AG04449 (cell line): ENCODE results near the gene RECQL5.
A peak's percentile ranks its signal among the peaks of the same experiment; 100 is the strongest.
"Not testable (repeated sequence)": the region's sequence is repeated elsewhere in the genome, so short reads cannot be mapped to it uniquely, and the experiment has no call there.

ENCODE experiments used
- CTCF ChIA-PET: fragments of 350-600 bp; formaldehyde crosslinking; extraction: SDS; loops from one replicate; lab custom pipeline; 2021; ENCODE audit warnings: antibody characterized with exemption; lab: Yijun Ruan, JAX
- POLR2A ChIA-PET: fragments of 400-600, 350-600 bp; formaldehyde crosslinking; extraction: SDS; loops from one replicate; lab custom pipeline; 2020; ENCODE audit warnings: antibody characterized with exemption, inconsistent platforms; lab: Yijun Ruan, JAX
- DNase-seq: peaks from one replicate; pipeline ENCODE4 v3.0.0-alpha.2; 2010; ENCODE audit warnings: low read depth, low spot score
- H3K4me3 ChIP-seq: 2 replicates; pipeline ENCODE4 v1.5.1; 2011; ENCODE audit warnings: low read depth, mild to moderate bottlenecking, control low read depth, low read length
- TF ChIP-seq, protein P1 (sequence below): IDR thresholded peaks from one replicate; pipeline ENCODE4 v1.5.1; 2011; ENCODE audit warnings: mild to moderate bottlenecking, moderate library complexity, low read length, control low read depth, inconsistent platforms; ENCODE audit not compliant: insufficient read depth; ENCODE audit errors: missing control alignments

Gene RECQL5

DNA sequence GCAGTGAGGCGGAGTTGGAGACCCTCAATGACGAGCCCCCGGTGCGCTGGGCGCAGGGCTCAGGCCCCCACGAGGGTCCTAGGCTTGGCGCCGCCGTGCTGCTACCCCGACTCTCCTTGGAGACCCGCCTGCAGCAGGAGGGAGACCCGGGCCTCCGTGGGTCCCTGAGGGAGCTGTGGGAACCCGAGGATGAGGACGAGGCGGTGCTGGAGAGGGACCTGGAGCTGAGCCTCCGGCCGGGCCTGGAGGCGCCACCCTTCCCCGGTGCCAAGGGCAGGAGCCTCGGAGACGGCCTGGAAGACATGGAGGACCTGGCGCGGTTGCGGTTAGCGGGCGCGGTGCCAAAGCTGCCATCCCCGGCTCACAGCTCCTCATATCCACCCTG is 77.0 kb downstream of the RECQL5 start:
- TF ChIP-seq, protein P1, sequence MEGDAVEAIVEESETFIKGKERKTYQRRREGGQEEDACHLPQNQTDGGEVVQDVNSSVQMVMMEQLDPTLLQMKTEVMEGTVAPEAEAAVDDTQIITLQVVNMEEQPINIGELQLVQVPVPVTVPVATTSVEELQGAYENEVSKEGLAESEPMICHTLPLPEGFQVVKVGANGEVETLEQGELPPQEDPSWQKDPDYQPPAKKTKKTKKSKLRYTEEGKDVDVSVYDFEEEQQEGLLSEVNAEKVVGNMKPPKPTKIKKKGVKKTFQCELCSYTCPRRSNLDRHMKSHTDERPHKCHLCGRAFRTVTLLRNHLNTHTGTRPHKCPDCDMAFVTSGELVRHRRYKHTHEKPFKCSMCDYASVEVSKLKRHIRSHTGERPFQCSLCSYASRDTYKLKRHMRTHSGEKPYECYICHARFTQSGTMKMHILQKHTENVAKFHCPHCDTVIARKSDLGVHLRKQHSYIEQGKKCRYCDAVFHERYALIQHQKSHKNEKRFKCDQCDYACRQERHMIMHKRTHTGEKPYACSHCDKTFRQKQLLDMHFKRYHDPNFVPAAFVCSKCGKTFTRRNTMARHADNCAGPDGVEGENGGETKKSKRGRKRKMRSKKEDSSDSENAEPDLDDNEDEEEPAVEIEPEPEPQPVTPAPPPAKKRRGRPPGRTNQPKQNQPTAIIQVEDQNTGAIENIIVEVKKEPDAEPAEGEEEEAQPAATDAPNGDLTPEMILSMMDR, result no peak
- no peak for DNase-seq

DNA sequence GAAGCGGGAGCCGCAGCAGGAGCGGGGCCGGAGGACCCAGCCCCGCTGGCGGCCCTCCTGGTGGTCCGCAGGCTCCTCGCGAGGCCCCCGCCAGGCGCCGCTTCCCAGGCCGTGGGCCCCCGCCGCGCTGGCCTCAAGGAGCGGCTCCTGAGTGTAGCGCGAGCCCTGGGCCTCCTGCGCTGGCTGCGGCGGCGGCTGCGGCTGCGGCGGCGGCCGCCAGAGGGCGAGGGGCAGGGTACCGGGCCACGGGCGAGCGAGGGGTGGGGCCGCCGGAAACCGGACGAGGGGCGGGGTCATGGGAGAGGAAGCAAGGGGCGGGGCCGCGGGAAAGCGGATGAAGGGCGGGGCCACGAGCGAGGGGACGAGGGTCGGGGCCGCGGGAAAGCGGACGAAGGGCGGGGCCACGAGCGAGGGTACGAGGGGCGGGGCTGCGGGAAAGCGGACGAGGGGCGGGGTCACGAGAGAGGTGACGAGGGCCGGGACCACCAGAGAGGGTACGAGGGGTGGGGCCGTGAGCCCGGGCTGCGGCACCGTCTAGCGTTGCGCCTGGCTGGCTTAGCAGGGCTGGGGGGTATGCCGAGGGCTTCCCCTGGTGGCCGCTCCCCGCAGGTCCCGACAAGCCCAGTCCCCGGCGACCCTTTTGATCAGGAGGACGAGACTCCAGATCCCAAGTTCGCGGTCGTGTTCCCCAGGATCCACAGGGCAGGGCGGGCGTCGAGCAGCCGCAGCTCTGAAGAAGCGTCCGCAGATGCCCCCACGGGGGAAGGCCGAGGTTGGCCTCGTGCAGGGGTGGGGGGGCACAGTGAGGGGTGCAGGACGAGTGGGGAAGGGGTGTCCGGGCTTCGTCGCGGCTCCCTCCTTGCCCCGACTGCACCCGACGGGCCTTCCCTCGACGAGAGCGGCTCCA is 77.7 kb downstream of the RECQL5 start:
- ChIA-PET CTCF (interaction anchor here (0.7 to 6.9 kb wide), 15 partner anchors 8 to 165 kb away, joined by 3 to 56 read pairs (median 5); partner anchors contain the start of gene SMIM5), POLR2A (no interaction called here)
- no peak for DNase-seq
- H3K4me3 ChIP-seq, result peak overlapping the region; percentile 59
- TF ChIP-seq, protein P1, result peak; percentile 45

More for the DNA sequence above, 77.0 kb downstream of the RECQL5 start:
- ChIA-PET CTCF (interaction anchor here (0.6 to 6.9 kb wide), 11 partner anchors 10 to 164 kb away, joined by 3 to 56 read pairs (median 4); partner anchors contain the start of gene SMIM5), POLR2A (no interaction called here)
- peak overlapping the region; percentile 59 for H3K4me3 ChIP-seq

DNA sequence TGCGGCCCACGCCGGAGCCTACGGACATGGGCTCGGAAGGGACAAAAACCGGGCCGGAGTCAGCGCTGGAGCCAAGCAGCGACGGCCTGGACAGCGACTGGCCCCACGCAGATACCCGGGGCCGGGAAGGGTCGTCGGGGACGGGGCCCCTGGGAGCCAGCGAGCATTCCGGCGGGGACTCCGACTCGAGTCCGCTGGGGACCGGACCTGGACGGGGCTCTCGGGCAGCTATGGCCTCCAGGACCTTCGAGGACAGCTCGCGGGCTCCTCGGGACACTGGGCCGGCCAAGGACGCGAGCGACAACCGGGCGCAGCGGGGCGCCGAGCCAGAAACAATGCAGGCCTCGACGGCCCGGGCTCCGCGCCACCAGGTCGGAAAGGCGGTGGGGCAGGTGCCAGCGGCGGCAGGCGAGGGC is 78.3 kb downstream of the RECQL5 start:
- CTCF ChIA-PET, result interaction anchor here (0.7 to 6.9 kb wide), 15 partner anchors 9 to 165 kb away, joined by 3 to 56 read pairs (median 4); partner anchors contain the start of gene SMIM5
- POLR2A ChIA-PET, result no interaction called here

DNA sequence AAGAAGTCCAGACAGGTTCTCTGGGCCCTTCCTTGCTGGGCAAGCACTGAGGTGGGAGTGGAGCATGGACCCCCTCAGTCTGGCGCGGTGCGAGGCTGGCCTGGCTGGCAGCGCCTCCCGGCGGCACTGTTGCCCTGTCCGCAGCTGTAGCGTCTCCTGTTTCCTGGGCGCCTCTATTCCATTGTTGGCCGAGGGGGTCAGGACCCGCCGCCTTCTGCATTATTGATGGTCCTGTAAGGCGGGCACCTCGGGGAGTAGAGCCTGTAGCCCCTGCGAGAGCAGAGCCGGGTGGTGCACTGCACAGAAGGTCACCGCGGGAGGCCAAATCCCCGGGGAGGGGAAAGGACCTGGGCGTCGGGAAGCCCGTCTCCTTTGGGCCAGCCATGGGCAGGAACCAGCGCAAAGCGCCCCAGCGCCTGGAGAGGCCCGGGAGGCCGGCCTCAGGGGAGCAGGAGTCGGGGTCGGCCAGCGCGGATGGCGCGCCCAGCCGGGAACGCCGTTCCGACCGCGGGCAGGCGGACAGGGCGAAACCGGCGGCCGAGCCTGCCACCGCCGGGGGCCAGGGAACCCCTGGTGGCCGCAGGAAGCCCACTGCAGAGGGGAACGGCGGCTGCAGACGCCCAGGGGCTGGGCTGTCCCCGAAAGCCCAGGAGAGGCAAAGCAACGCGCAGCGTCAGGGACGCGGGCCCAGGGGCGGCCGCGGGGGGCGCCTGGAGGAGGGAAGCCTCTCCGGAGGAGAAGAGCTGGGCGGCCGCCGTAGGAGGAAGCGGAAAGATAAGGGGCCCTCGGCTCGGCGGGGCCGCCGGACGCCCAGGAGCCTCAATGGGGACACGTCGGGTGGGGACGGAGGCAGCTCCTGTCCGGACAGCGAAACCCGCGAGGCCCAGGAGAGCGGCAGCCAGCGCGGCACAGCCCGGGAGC is 79.0 kb downstream of the RECQL5 start, which contains the start of gene MYO15B:
Gene MYO15B, plus strand, starts transcription at position 126 of the 921 bp plus-strand sequence. Its CDS starts 258 bp downstream, at position 384.
- TF ChIP-seq, protein P1, result peak; percentile 18
- CTCF ChIA-PET, result interaction anchor here (0.7 to 6.9 kb wide), 16 partner anchors 9 to 166 kb away, joined by 3 to 56 read pairs (median 4); partner anchors contain the start of gene SMIM5
- no peak for DNase-seq
- POLR2A ChIA-PET, result no interaction called here
- peak within 1 kb of the TSS; percentile 34 for H3K4me3 ChIP-seq

More for the DNA sequence above, 78.3 kb downstream of the RECQL5 start:
- TF ChIP-seq, protein P1, result no peak
- DNase-seq, result no peak
- peak overlapping the region; percentile 34 for H3K4me3 ChIP-seq

DNA sequence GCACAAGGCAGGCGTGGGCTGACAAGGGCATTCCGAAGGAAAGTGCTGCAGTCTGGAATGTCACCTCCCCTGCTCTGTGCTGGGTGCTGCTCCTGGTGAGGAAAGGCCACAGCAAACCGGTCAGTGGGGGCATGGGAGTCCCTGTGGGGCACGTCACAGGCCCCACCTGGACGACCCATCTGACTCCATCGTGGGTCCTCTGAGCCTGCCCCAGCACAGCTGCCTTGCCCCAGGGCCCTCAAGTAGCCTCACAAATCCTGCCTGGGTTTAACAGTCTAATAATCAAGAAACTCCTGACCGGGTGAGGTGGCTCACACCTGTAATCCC is 82.1 kb downstream of the RECQL5 start:
- ChIA-PET CTCF (interaction anchor here (1.3 kb wide), 1 partner anchor 169 kb away, joined by 5 read pairs; no protein-coding TSS in a partner anchor), POLR2A (no interaction called here)
- H3K4me3 ChIP-seq, result no peak overlapping the region
- TF ChIP-seq, protein P1, result no peak
- no peak for DNase-seq

DNA sequence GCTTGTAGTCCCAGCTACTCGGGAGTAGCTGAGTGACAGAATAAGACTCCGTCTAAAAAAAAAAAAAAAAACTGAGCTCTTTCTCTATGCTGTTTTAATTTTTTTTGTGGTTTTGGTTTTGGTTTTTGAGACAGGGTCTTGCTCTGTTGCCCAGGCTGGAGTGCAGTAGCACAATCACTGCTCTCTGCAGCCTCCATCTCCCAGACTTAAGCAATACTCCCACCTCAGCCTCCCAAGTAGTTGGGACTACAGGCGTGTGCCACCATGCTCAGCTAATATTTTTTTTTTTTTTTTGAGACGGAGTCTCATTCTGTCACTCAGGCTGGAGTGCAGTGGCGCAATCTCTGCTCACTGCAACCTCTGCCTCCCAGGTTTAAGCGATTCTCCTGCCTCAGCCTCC is 83.8 kb downstream of the RECQL5 start:
- ChIA-PET POLR2A (interaction anchor here (0.6 to 0.7 kb wide), 2 partner anchors 153 to 162 kb away, joined by 3 read pairs; no protein-coding TSS in a partner anchor), CTCF (interaction anchor here (1.0 to 1.9 kb wide), 4 partner anchors 18 to 167 kb away, joined by 3 to 6 read pairs (median 5); partner anchors contain the start of gene SMIM5)
- DNase-seq, H3K4me3 ChIP-seq: not testable (repeated sequence)

DNA sequence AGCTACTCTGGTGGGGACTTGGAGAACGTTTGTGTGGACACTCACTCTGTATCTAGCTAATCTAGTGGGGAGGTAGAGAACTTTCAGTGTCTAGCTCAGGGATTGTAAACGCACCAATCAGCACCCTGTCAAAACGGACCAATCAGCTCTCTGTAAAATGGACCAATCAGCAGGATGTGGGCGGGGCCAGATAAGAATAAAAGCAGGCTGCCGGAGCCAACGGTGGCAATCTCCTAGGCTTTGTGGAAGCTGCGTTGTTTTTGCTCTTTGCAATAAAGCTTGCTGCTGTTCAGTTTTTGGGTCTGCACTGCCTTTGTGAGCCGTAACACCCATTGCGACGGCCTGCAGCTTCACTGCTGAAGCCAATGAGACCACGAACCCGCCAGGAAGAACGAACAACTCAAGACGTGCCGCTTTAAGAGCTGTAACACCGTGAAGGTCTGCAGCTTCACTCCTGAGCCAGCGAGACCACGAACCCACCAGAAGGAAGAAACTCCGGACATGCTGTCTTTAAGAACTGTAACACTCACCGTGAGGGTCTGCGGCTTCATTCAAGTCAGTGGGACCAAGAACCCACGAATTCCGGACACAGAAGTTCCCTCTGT is 85.7 kb downstream of the RECQL5 start:
- CTCF ChIA-PET, result interaction anchor here (1.1 to 2.3 kb wide), 4 partner anchors 15 to 169 kb away, joined by 3 to 8 read pairs (median 4); partner anchors contain the start of gene SMIM5
- H3K4me3 ChIP-seq, POLR2A ChIA-PET, DNase-seq: not testable (repeated sequence)
